GM18519 (cell line): Measurements from ENCODE around the gene ZNF639.
A peak's percentile ranks its signal among the peaks of the same experiment; 100 is the strongest.
"Not testable (repeated sequence)": the region's sequence is repeated elsewhere in the genome, so short reads cannot be mapped to it uniquely, and the experiment has no call there.

Experiments used
- ATAC-seq: cut with Tn5 transposase; IDR thresholded peaks from one replicate; pipeline ENCODE4 v1.9.1; 2021; ENCODE audit warnings: mild to moderate bottlenecking, moderate library complexity; ENCODE audit not compliant: unreplicated experiment, low FRiP score

The ZNF639 gene, protein sequence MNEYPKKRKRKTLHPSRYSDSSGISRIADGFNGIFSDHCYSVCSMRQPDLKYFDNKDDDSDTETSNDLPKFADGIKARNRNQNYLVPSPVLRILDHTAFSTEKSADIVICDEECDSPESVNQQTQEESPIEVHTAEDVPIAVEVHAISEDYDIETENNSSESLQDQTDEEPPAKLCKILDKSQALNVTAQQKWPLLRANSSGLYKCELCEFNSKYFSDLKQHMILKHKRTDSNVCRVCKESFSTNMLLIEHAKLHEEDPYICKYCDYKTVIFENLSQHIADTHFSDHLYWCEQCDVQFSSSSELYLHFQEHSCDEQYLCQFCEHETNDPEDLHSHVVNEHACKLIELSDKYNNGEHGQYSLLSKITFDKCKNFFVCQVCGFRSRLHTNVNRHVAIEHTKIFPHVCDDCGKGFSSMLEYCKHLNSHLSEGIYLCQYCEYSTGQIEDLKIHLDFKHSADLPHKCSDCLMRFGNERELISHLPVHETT

DNA sequence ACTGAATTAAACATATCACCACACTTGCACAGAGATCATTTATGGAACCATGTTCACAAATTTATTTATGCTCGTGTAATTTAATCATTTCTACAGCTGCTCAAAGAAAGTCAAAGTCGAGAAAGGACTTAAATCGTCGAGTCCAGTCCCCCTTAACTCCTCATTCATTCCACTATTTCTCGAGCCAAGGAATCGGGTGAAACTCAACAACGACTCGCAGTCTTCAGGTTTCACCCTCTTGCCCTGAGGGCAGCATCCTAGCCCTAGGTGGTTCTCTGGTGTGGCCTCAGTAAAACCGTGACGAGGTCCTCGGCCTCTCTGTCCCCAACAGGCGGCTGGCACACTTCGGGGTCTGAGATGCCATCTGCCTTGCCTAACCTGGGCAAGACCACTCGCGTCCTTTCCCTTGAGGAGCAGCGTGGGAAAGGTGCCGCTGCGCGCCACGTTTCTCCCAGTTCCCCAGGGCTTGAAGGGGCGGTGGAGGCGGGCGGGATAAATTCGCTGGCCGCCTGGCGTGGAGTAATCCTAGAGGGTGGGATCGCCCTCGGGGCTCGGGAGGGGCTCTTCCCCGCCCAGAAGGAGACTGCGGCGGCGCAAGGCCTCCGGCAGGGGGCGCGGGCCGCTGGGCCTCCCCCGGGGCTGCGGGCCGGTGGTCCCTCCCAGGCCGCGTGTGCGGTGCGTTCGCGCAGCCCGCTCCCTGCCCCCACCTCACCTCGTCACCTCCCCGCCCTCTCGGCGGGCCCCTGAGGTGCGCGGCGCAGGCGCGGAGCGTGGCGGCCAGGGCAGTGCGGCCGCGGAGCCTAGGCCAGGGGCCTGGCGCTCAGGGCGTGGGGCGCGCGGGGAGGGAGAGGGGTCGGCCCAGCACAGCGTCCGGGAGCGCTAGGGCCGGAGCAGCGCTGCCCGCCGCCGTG, at the start of gene ZNF639:
TSS of gene ZNF639 (plus strand) at position 746 of the 911 bp plus-strand sequence. CDS start 5,263 bp downstream, outside the sequence.
- peak; percentile 76 for ATAC-seq

DNA sequence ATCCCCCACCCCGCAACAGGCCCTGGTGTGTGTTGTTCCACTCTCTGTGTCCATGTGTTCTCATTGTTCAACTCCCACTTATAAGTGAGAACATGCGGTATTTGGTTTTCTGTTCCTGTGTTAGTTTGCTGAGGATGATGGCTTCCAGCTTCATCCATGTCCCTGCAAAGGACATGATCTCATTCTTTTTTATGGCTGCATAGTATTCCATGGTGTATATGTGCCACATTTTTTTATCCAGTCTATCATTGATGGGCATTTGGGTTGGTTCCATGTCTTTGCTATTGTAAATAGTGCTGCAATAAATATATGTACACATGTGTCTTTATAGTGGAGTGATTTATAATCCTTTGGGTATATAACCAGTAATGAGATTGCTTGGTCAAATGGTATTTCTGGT, 48.4 kb upstream of the ZNF639 start:
- not testable (repeated sequence) for ATAC-seq

DNA sequence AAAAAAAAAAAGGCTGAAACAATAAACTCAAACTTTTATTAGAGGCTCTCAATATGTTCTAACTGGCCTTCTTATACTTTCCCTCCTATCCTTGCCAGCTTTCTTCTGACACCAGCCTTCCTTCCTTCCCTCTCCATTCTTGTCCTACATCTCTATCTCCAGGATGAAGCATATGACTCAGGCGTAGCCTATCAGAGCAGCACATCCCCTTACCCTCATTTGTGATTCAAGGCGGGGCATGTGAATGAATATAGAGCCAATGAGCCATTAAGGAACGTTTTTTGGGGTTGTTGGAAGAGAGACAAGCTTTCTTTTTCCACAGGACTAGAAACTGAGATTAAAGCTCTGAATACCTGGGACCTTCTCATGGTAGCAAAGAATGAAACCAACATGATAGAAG, 46.8 kb upstream of the ZNF639 start:
- no peak for ATAC-seq

DNA sequence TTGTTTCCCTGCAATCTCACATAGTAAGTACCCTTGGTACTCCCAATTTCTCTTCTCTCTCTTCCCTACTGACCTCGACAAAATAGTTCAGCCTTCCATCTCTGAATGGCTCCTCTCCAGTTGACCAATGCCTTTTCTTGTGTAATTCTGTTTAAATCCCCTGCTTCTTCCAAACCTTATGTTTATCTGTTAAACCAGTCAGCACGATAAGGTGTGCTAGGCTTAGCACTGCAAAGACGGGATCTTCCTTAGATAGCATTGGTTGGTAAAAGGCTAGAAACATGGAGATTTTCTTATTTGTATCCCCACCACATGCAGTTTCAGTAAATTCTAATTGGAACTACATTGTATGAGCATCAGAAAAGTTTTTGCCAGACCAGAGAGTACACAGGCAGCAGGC, 46.1 kb upstream of the ZNF639 start:
- no peak for ATAC-seq

DNA sequence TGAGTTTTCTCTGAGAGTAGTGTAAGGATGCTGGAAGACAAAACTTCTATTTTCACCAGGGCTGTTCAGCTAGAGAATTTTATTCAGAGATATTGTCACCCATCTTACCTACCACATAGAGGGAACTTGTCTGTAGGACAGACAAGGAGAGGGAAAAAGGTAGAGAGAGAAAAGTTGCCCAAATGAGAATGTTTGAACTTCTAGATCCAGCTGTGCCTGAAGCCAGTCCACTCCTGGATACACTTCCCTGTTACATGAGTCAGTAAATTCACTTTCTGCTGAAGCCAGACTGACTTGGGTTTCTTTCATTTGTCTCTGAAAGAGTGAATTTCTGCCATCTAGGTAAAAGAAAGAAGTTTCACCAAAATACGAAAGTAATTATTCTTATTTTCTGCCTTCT, 44.7 kb upstream of the ZNF639 start:
- ATAC-seq, result no peak

DNA sequence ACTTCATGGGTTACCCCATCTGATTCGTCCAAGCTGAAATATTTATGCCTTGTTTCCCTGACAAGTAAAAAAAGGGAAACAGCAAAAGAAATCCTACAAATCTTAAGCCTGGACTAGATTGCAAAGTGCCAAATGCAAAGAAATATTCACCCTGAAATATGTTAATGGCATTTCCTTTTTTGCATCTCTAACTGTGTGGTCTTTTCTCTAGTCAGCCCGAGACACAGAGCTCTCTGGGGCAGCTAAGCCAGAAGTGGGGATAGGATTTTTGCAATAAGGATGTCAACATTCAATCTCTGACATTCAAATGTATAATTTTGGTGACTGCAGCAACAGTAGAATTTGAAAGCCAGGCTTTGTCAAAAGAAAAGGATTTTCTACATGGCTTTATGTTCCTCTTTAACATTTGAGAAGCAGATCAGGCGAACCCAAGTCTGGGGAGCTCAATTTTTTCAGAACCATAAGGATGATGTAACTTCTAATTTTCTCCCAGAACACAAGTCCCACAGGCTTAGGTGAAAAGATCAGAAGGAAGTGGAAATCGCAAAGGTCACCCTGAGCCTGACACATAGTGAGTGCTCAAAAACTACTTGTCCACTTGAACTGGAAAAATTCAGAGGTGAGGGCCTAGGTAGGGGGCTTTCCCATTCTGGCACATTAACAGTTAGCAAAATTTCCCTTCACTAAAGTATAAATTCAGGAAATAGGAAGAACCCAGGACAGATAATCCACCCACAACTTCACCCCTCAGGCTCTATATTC, 43.7 kb upstream of the ZNF639 start:
- ATAC-seq, result no peak

DNA sequence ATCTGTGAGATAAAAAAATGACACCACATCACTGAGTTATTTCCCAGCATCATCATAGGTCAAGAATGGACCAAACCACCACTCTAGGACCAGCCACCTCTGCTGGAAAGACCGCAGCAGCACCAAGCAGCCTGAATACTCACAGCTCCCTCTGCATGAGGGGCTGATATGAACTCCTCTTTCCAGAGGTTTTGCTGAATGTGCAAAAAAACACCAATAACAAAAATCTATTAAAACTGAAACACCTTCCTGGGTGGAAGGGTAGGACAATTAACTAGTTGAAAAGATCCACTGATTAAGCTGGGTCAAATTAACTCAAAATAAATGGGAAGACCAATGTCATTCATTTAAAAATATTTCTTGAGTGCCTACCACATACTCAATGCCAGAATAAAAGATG, 43.0 kb upstream of the ZNF639 start:
- ATAC-seq, result no peak

DNA sequence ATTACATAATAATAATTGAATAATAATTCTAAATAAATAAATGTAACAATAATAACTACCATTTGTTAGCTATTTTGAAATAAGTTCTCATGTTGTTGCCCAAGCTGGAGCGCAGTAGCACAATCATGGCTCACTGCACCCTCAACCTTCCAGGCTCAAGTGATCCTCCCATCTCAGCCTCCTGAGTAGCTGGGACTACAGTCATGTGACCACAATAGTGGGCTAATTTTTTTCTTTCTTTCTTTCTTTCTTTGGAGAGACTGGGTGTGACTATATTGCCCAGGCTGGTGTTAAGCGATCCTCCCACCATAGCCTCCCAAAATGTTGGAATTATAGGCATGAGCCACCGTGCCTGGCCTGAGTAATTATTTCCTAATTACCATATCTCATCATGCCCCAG, 41.0 kb upstream of the ZNF639 start:
- ATAC-seq, result no peak

DNA sequence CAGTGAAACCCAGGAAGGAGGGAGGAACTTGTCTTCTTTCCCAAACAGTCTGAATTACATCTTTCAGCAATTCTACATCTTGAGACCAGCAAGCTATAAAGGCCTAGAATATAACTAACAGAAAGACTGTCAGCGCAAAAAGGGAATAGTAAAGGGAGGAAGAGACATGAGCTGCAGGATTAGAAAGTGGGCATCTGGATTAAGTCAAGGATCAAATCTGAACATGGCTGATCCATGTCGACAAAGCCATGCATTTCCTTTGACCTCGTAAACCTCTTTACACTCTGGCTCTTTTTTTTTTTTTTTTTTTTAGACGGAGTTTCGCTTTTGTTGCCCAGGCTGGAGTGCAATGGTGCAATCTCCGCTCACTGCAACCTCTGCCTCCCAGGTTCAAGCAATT, 36.5 kb upstream of the ZNF639 start:
- no peak for ATAC-seq

DNA sequence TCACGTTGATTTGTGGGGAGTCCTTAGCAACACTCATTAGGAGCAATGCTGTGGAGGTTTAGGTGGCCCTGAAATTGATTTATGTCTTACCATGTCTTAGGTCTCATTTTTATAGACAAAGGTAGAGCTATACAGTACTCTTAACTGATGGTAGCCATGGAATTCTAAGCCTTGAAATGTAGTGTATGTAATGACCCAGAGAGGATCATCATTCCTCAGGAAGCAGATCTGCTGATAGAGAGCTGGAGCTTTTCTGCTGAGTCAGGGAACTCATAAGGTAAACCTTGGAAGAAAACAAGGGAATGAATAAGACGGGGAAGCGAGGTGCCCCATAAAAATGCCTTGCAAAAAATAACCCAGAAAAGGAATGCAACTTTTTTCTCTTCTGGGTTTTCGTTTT, 34.0 kb upstream of the ZNF639 start:
- no peak for ATAC-seq

DNA sequence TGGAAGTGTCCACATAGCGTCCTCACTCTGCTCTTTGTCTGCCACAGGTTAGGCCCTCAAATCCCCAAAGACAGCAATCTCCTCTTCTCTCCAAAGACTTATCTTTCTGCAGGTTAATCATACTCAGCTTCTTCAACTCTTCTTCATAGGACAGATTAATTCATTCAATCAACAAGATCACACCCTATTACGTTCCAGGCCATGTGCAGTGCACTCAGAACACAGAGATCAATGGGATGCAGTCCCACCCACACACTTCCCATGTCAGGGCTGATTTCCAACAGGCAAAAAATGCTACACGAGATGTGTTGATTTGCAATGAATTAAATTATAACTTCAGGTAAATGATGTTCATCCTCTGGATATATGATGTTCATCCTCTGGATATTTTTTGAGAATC, 33.5 kb upstream of the ZNF639 start:
- ATAC-seq, result no peak

DNA sequence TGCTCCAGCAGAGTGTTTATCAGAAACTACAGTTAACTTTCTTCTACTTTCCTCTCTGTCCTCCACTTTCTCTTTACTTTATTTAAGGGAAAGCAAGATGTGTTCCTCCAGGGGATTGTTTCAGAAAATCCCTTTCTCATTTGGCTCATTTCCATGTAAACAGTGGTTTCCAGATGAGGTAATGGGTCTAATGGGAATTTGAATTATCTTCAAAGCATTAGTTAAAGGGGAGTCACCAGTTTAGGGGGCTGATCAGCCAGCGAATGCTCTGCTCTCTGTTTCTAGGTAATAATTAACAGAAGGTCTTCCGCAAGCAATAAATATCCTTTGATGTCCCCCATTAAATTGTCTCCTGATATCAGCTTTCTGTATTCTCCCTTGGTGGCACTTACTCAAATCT, 30.4 kb upstream of the ZNF639 start:
- no peak for ATAC-seq

DNA sequence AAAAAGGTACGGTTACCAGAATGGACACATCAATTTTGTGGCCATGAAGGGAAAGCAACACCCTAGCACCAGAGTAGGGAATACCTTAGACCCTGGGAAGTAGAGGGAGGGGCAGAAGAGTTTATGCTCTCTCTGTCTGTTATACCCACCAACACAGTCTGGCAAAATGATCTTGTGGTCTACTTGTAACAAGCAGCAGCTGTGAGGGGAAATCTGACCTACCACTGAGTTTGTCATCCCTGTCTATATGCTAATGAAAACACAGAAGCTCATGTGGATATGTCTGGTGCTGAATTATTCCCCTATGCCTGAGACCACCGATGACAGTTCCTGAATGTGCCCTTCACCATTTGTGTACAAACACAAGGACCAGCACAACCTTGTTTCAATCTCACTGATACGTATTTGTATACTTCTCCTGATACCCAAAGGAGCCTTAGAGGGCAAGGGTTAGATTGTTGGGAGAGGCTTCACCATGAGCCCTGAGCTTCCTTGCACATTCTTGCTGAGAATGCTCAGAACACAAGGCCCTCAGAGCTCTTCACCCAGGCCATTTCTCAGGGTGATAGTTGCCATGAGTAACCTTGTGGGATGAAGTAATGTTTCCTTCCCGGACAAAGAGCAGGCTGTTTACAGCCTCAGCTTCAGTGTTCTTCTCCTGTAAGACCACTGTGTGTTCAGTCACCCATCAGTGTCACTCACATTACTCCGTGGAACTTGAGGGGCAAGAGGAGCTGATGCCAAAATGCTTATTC, 24.7 kb upstream of the ZNF639 start:
- ATAC-seq, result no peak

DNA sequence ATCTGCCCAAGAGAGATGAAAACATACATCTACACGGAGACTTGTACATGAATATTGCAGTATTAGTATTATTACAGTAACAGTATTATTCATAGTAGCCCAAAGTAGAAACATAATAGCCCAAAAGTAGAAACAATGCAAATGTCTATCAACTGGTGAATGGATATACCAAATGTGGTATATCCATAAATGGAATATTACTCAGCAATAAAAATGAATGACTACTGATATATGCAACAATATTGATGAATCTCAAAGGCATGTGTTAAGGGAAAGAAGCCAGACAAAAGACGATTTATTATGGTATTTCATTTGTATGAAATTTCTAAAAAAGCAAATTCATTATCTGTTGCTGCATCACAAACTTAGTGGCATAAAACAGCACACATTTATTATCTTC, 23.5 kb upstream of the ZNF639 start:
- no peak for ATAC-seq

DNA sequence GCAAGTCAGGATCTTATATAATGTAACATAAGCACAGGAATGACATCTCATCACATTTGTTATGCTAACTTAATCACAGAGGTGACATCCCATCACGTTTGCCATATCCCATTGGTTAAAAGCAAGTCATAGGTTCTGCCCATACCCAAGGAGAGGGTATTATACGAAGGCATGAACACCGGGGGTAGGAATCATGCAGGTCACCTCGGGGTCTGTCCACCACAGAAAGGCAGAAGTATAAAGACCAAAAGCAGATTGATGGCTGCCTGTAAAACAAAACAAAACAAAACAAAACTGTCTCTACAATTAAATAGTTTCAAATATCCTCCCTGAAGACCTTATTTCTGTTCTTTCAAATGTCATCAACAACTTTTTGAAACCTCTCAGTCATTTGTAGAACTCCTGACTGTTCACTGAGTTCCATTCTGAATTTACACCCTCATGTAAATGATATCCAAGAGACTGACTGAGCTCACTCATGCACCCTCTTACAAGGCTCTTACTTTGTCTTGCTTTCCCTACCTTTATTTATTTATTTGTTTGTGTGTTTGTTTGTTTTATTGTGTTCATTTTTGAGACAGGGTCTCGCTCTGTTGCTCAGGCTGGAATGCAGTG, 22.7 kb upstream of the ZNF639 start:
- ATAC-seq, result peak; percentile 77

DNA sequence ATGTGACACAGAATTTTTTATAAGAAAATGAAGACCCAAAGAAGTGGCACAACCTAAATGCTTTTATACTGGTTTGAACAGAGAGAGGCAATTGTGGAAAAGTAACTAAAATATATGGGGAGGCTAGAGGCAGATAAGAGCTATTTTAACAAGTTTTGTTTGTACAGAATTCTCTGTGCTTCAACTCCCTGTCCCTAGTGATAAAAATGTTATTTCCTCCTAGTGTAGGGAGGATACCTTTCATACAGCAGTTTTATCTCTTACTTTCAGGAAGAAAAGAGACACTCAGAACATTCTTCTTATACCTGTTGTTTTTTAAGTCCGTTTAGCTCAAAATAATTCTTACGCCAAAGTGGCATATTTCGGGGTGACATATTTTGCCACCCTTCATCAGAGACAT, 21.2 kb upstream of the ZNF639 start:
- no peak for ATAC-seq

DNA sequence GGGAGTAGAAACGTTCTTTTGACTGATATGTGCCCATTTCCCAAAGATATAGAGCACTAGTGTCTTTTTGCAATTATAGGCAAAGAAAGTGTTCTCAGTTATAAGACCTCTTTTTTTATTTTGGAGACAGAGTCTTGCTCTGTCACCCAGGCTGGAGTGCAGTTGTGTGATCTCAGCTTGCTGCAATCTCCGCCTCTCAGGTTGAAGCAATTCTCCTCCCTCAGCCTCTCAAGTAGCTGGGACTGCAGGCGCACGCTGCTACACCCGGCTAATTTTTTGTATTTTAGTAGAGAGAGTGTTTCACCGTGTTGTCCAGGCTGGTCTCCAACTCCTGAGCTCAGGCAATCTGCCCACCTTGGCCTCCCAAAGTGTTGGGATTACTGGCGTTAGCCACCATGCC, 20.7 kb upstream of the ZNF639 start:
- no peak for ATAC-seq

DNA sequence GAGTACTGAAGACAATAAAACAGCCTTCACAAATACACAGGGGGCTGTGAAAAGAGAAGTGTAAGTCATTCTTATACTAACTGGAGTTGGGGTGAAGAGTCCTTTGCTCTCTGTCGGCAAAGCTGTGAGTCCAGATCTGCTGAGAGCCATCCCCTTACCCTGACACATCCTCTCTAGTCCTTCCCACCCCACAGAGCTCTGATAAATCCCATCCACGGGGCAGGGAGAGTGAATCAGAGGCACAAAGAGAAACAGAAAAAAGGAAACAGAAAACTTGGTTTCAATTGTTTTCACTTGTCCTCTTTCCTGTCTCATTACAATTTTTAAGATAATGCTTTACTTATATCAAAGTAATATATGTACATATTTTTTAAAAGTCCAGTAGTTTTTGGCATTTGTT, 18.2 kb upstream of the ZNF639 start:
- ATAC-seq, result no peak

DNA sequence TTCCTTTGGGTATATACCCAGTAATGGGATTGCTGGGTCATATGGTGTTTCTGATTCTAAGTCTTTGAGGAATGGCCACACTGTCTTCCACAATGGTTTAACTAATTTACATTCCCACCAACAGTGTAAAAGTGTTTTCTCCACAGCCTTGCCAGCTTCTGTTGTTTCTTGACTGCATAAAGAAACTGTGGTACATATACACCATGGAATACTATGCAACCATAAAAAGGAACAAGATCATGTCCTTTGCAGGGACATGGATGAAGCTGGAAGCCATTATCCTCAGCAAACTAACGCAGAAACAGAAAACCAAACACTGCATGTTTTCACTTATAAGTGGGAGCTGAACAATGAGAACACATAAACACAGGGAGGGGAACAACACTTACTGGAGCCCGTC, 15.5 kb upstream of the ZNF639 start:
- ATAC-seq, result not testable (repeated sequence)

DNA sequence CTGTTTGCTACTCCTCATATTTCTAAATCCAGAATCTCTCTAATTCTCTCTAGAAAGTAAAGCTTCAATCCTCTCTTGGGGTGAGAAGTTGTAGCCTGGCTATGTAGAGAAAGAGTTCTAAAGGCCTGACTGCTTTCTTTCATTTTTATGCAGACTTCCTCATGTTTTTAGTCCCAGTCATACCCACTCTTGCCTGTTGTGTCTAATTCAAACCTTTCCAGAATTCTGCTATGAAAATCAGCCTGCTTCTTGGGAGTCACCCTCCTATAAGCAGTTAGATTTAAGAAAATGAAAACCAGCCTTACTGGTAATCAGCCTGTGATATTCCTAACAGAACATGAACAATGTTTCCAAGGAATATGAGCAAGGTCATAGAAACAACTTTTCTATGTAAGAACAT, 14.8 kb upstream of the ZNF639 start:
- ATAC-seq, result no peak
